Parathyroid adenoma (tissue), 2 donors: ENCODE data around the gene RBM39.
A peak's percentile ranks its signal among the peaks of the same experiment; 100 is the strongest.

Experiments used
- H2AFZ ChIP-seq: fragments of 300-600 bp; sonication (generic); one replicate; pipeline ENCODE4 v1.7.0; 2017; ENCODE audit warnings: antibody characterized with exemption, mild to moderate bottlenecking
- H3K27ac ChIP-seq: fragments of 300-600 bp; sonication (generic); one replicate; pipeline ENCODE4 v1.7.0; 2017
- H3K27me3 ChIP-seq: fragments of 300-600 bp; sonication (generic); one replicate; pipeline ENCODE4 v1.7.0; 2017; ENCODE audit warnings: low read length; ENCODE audit not compliant: control insufficient read depth, insufficient read depth
- H3K36me3 ChIP-seq: fragments of 300-600 bp; sonication (generic); one replicate; pipeline ENCODE4 v1.7.0; 2017; ENCODE audit warnings: low read length; ENCODE audit not compliant: control insufficient read depth, insufficient read depth
- H3K4me1 ChIP-seq: fragments of 300-600 bp; sonication (generic); one replicate; pipeline ENCODE4 v1.7.0; 2017; ENCODE audit warnings: control low read depth
- H3K4me2 ChIP-seq: fragments of 300-600 bp; sonication (generic); one replicate; pipeline ENCODE4 v1.7.0; 2017; ENCODE audit warnings: low read length
- H3K4me3 ChIP-seq: fragments of 300-600 bp; sonication (generic); one replicate; pipeline ENCODE4 v1.7.0; 2017; ENCODE audit warnings: low read depth, low read length
- H3K79me2 ChIP-seq: fragments of 300-600 bp; sonication (generic); one replicate; pipeline ENCODE4 v1.7.0; 2017; ENCODE audit warnings: control low read depth
- H3K9ac ChIP-seq: fragments of 300-600 bp; sonication (generic); one replicate; pipeline ENCODE4 v1.7.0; 2017; ENCODE audit warnings: mild to moderate bottlenecking
- H3K9me3 ChIP-seq: fragments of 300-600 bp; sonication (generic); one replicate; pipeline ENCODE4 v1.7.0; 2017; ENCODE audit warnings: low read length; ENCODE audit not compliant: control insufficient read depth
- TF ChIP-seq, protein P1 (sequence below): fragments of 300-600 bp; sonication (generic); IDR thresholded peaks from one replicate; pipeline ENCODE4 v1.7.0; 2017; ENCODE audit warnings: antibody characterized with exemption, mild to moderate bottlenecking
- donor health status: primary hyperparathyroidism.

RBM39 gene

DNA sequence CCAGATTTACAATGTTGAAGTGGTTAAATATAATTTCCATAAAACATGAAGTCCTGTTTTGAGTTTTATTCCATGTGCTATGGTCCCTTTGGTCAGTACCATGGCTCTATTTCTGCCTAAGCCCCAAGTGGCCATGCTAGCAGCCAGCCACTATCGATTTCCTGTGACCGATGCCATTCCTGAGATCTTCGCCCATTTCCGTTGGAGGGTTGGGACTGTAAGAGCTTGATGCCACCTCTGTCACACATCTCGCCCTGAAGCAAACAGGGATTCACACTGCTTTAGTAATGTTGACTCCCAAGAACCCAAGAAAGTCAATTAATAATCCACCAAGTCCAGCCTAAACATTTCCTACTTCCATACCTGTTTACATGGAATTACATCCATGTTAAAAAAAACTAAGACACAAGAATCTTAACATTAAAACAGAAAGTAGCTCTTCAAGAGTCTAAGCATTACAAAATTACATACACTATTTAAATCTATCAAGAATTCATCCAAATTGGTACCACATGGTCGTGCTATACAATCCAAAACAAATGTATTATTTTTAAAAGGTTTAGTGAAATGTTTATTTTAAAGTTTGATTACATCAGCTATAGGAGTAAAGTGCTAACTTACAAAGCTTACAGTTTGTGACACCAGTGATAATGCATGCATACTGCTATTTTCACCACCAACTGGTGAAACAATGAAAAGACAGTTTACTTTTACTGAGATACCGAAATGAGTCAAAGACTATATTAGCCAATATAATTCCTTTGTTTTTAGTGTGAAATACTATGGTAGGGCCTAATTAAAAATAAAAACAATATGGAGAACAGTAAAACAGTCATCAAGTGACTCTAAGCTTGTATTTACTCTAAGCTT is 2.5 kb downstream of the RBM39 start:
- Histone ChIP-seq H3K79me2 (peaks cover 55% of the 10 kb centered on the region), H3K4me1 (peaks cover 32% of the 10 kb centered on the region), H3K27me3 (no peaks in the 10 kb centered on the region), H3K36me3 (no peaks in the 10 kb centered on the region), H3K9ac (no peak overlapping the region), H3K9me3 (no peaks in the 10 kb centered on the region), H2AFZ (no peak overlapping the region), H3K4me3 (peak overlapping the region; percentile 99), H3K4me2 (peak overlapping the region; percentile 72), H3K27ac (no peak overlapping the region)
- TF ChIP-seq, protein P1, sequence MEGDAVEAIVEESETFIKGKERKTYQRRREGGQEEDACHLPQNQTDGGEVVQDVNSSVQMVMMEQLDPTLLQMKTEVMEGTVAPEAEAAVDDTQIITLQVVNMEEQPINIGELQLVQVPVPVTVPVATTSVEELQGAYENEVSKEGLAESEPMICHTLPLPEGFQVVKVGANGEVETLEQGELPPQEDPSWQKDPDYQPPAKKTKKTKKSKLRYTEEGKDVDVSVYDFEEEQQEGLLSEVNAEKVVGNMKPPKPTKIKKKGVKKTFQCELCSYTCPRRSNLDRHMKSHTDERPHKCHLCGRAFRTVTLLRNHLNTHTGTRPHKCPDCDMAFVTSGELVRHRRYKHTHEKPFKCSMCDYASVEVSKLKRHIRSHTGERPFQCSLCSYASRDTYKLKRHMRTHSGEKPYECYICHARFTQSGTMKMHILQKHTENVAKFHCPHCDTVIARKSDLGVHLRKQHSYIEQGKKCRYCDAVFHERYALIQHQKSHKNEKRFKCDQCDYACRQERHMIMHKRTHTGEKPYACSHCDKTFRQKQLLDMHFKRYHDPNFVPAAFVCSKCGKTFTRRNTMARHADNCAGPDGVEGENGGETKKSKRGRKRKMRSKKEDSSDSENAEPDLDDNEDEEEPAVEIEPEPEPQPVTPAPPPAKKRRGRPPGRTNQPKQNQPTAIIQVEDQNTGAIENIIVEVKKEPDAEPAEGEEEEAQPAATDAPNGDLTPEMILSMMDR: peak; percentile 14

DNA sequence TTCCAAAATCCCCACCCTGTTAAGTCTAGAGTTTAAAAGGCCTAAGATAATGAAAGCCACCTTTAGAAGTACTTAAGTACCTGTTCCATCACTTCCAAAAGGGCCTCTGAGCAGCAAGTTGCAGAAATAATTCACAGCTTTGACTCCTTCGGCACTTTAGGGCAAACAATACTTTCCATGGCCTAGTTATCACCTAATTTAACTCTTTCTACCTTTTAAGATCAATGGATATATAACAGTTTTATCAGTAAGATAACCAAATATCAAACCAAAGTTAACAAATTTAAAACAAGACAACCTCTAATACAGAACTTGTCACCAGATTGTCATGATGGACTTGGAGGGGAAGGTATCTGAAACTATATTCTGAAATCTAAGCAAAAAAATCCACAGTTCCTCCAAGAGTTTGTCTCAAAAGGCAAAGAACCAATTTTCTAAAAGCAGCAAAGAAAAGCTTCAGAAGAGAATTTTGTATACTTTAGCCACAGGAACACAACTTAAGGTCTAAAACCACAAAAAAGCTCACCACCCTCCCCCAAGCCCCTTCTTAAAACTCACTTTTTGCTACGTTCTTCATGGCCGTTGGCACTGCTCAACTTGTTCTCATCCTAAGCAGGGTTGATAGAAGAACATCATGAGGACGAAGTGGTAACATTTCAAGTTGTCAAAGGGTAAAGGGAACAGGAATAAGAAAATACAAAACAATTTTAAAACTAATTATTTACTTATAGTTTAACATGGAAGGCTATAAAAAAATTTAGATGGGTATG is 3.5 kb downstream of the RBM39 start:
- Histone ChIP-seq H3K9me3 (no peaks in the 10 kb centered on the region), H3K4me2 (no peak overlapping the region), H2AFZ (no peak overlapping the region), H3K79me2 (peaks cover 63% of the 10 kb centered on the region), H3K27me3 (no peaks in the 10 kb centered on the region), H3K4me3 (no peak overlapping the region), H3K9ac (no peak overlapping the region), H3K4me1 (peaks cover 35% of the 10 kb centered on the region), H3K36me3 (no peaks in the 10 kb centered on the region), H3K27ac (no peak overlapping the region)
- TF ChIP-seq, protein P1: no peak

DNA sequence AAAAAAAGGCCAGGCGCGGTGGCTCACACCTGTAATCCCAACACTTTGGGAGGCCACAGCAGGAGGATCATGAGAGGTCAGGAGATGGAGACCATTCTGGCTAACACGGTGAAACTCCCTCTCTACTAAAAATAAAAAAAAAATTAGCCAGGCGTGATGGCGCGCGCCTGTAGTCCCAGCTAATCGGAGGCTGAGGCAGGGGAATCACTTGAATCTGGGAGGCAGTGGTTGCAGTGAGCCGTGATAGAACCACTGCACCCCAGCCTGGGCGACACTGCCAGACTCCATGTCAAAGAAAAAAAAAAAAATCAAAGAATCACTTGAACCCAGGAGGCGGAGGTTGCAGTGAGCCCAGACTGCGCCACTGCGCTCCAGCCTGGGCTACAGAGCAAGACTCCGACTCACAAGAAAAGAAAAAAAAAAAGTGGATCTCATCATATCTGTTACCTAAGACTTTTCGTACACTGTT is 4.2 kb downstream of the RBM39 start:
- no peaks in the 10 kb centered on the region for H3K27me3 ChIP-seq
- no peak overlapping the region for H3K4me2 ChIP-seq
- H2AFZ ChIP-seq: no peak overlapping the region
- no peak overlapping the region for H3K9ac ChIP-seq
- peaks cover 29% of the 10 kb centered on the region for H3K4me1 ChIP-seq
- TF ChIP-seq, protein P1: no peak
- H3K79me2 ChIP-seq: peaks cover 68% of the 10 kb centered on the region
- H3K9me3 ChIP-seq: no peaks in the 10 kb centered on the region
- no peaks in the 10 kb centered on the region for H3K36me3 ChIP-seq
- H3K4me3 ChIP-seq: no peak overlapping the region
- no peak overlapping the region for H3K27ac ChIP-seq

DNA sequence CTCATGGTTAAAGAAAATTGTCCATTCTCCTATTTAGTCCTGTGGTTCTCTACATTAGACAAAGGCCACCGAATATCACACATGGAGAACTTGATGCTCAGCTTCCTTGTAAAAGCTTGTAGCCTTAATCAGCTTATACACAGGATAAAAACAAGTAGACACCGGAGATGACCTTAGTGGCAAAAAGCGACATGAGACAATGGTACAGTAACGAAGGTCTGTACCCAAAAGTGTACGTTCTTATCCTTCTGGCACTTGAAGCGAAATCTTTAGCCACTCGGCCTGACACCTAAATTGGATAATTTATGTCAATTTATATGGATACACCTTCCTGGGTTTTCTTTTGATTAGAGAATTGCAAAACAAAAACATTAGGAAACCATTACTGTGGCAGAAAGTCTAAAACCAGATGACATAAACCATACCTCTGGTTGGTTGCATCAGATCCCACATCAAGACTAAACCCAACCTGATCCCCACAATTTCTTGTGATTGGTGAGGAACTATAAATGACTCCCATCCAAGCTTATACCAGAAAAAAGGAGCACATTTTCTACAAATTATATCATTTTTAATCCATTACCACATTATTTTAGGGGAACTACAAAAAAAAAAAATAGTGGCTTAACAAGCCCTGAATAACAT is 6.1 kb downstream of the RBM39 start:
- Histone ChIP-seq H3K79me2 (peaks cover 76% of the 10 kb centered on the region), H3K27me3 (no peaks in the 10 kb centered on the region), H3K4me2 (no peak overlapping the region), H3K9me3 (no peaks in the 10 kb centered on the region), H2AFZ (no peak overlapping the region), H3K4me1 (peaks cover 29% of the 10 kb centered on the region), H3K27ac (no peak overlapping the region), H3K4me3 (peak overlapping the region; percentile 9), H3K9ac (no peak overlapping the region), H3K36me3 (no peaks in the 10 kb centered on the region)
- TF ChIP-seq, protein P1: no peak
